Central memory CD8-positive, alpha-beta T cell (primary cell): ENCODE results near the gene TBC1D17.
A peak's percentile ranks its signal among the peaks of the same experiment; 100 is the strongest.

Experiments
- ATAC-seq: fragments of 150-1000 bp; cut with Tn5 transposase; replicated peaks from 2 replicates; pipeline ENCODE4 v1.10.0; 2022; ENCODE audit warnings: mild to moderate bottlenecking, moderate FRiP score, moderate number of reproducible peaks; ENCODE audit not compliant: poor library complexity, severe bottlenecking; ENCODE audit errors: extremely low read depth
- DNase-seq, 2 donors: peaks; one replicate each; pipeline ENCODE4 v3.0.0; 2021; ENCODE audit warnings: low spot score in 2 of 2
- H3K27ac Mint-ChIP-seq: one replicate; pipeline ENCODE4 v1.8.0; 2022; ENCODE audit warnings: low read depth, mild to moderate bottlenecking, moderate library complexity, mixed read lengths
- H3K27me3 Mint-ChIP-seq: one replicate; pipeline ENCODE4 v1.8.0; 2022; ENCODE audit warnings: mixed read lengths
- H3K36me3 Mint-ChIP-seq: one replicate; pipeline ENCODE4 v1.8.0; 2022; ENCODE audit warnings: mild to moderate bottlenecking, moderate library complexity, mixed read lengths; ENCODE audit not compliant: insufficient read depth
- H3K4me1 Mint-ChIP-seq: one replicate; pipeline ENCODE4 v1.8.0; 2022; ENCODE audit warnings: mixed read lengths
- H3K4me3 Mint-ChIP-seq: one replicate; pipeline ENCODE4 v1.8.0; 2022; ENCODE audit warnings: mild to moderate bottlenecking, moderate library complexity, mixed read lengths
- H3K9me3 Mint-ChIP-seq: one replicate; pipeline ENCODE4 v1.8.0; 2022; ENCODE audit warnings: mixed read lengths

Gene TBC1D17

GRCh38 chr19:49839713-49840112, 37.8 kb upstream of the TBC1D17 start:
- no peak for DNase-seq
- ATAC-seq: no peak
- Mint-ChIP-seq H3K27me3 (no peaks in the 10 kb centered on the region), H3K4me1 (no peaks in the 10 kb centered on the region), H3K9me3 (no peaks in the 10 kb centered on the region), H3K36me3 (peaks cover 11% of the 10 kb centered on the region), H3K27ac (no peak overlapping the region), H3K4me3 (no peak overlapping the region)

GRCh38 chr19:49840321-49840720, 37.2 kb upstream of the TBC1D17 start:
- H3K36me3 Mint-ChIP-seq: peaks cover 11% of the 10 kb centered on the region
- H3K27ac Mint-ChIP-seq: no peak overlapping the region
- H3K4me1 Mint-ChIP-seq: no peaks in the 10 kb centered on the region
- no peaks in the 10 kb centered on the region for H3K27me3 Mint-ChIP-seq
- ATAC-seq: no peak
- DNase-seq: no peak
- no peaks in the 10 kb centered on the region for H3K9me3 Mint-ChIP-seq
- no peak overlapping the region for H3K4me3 Mint-ChIP-seq

- DNase-seq (no peak), ATAC-seq (no peak)
- Mint-ChIP-seq H3K4me3 (no peak overlapping the region), H3K27ac (no peak overlapping the region), H3K4me1 (no peaks in the 10 kb centered on the region), H3K27me3 (no peaks in the 10 kb centered on the region), H3K36me3 (peaks cover 10% of the 10 kb centered on the region), H3K9me3 (no peaks in the 10 kb centered on the region)
Observed at GRCh38 chr19:49840736-49841249, 36.7 kb upstream of the TBC1D17 start.

- Mint-ChIP-seq H3K9me3 (no peaks in the 10 kb centered on the region), H3K4me1 (peaks cover 4% of the 10 kb centered on the region), H3K27ac (no peak overlapping the region), H3K4me3 (no peak overlapping the region), H3K36me3 (peaks cover 7% of the 10 kb centered on the region), H3K27me3 (no peaks in the 10 kb centered on the region)
- DNase-seq: no peak
- no peak for ATAC-seq
Observed at GRCh38 chr19:49843265-49843664, 34.2 kb upstream of the TBC1D17 start.

GRCh38 chr19:49844138-49845095, 33.1 kb upstream of the TBC1D17 start:
- Mint-ChIP-seq H3K36me3 (peaks cover 3% of the 10 kb centered on the region), H3K4me3 (no peak overlapping the region), H3K27ac (no peak overlapping the region), H3K4me1 (peaks cover 15% of the 10 kb centered on the region), H3K27me3 (no peaks in the 10 kb centered on the region), H3K9me3 (peaks cover 5% of the 10 kb centered on the region)
- ATAC-seq (peak; percentile 36), DNase-seq (no peak)

- Mint-ChIP-seq H3K27ac (no peak overlapping the region), H3K4me1 (peaks cover 24% of the 10 kb centered on the region)
Observed at GRCh38 chr19:49845414-49845813, 32.1 kb upstream of the TBC1D17 start.

GRCh38 chr19:49846408-49846807, 31.1 kb upstream of the TBC1D17 start:
- Mint-ChIP-seq H3K36me3 (peaks cover 4% of the 10 kb centered on the region), H3K27ac (no peak overlapping the region), H3K4me3 (no peak overlapping the region), H3K9me3 (peaks cover 5% of the 10 kb centered on the region), H3K4me1 (peaks cover 27% of the 10 kb centered on the region), H3K27me3 (no peaks in the 10 kb centered on the region)
- ATAC-seq: no peak
- DNase-seq: no peak

More at GRCh38 chr19:49845414-49845813, 32.1 kb upstream of the TBC1D17 start:
- no peak for DNase-seq
- no peak for ATAC-seq
- Mint-ChIP-seq H3K9me3 (peaks cover 5% of the 10 kb centered on the region), H3K27me3 (no peaks in the 10 kb centered on the region), H3K36me3 (peaks cover 3% of the 10 kb centered on the region), H3K4me3 (no peak overlapping the region)

- Mint-ChIP-seq H3K4me1 (peaks cover 38% of the 10 kb centered on the region), H3K27ac (no peak overlapping the region), H3K27me3 (no peaks in the 10 kb centered on the region), H3K36me3 (peaks cover 11% of the 10 kb centered on the region), H3K9me3 (peaks cover 5% of the 10 kb centered on the region), H3K4me3 (no peak overlapping the region)
- no peak for DNase-seq
- no peak for ATAC-seq
Observed at GRCh38 chr19:49847731-49848696, 29.5 kb upstream of the TBC1D17 start.

GRCh38 chr19:49848938-49849337, 28.6 kb upstream of the TBC1D17 start:
- peaks cover 11% of the 10 kb centered on the region for H3K36me3 Mint-ChIP-seq
- H3K9me3 Mint-ChIP-seq: peaks cover 5% of the 10 kb centered on the region
- no peak overlapping the region for H3K27ac Mint-ChIP-seq
- DNase-seq (no peak), ATAC-seq (no peak)
- peaks cover 38% of the 10 kb centered on the region for H3K4me1 Mint-ChIP-seq
- peak overlapping the region; percentile 48 for H3K4me3 Mint-ChIP-seq
- H3K27me3 Mint-ChIP-seq: no peaks in the 10 kb centered on the region

- Mint-ChIP-seq H3K36me3 (peaks cover 11% of the 10 kb centered on the region), H3K4me1 (peaks cover 38% of the 10 kb centered on the region), H3K4me3 (peak overlapping the region; percentile 85), H3K9me3 (peaks cover 5% of the 10 kb centered on the region), H3K27ac (peak overlapping the region; percentile 74), H3K27me3 (no peaks in the 10 kb centered on the region)
- no peak for ATAC-seq
- DNase-seq: no peak
Observed at GRCh38 chr19:49849433-49850220, 27.9 kb upstream of the TBC1D17 start.

GRCh38 chr19:49850221-49850486, 27.3 kb upstream of the TBC1D17 start:
- DNase-seq (no peak), ATAC-seq (no peak)
- Mint-ChIP-seq H3K4me3 (peak overlapping the region; percentile 85), H3K27me3 (no peaks in the 10 kb centered on the region), H3K9me3 (peaks cover 5% of the 10 kb centered on the region), H3K4me1 (peaks cover 38% of the 10 kb centered on the region), H3K36me3 (peaks cover 11% of the 10 kb centered on the region), H3K27ac (peak overlapping the region; percentile 74)
